Sigmoid colon (tissue), 7 donors: ENCODE results near the gene KLHDC3. TPM values are rescaled to one million over a fixed set of nuclear protein-coding genes. Genes with fewer than 3 reads are reported as not detected.

Experiments
- DNase-seq: peaks from one replicate; pipeline ENCODE4 v3.0.0-alpha.2; 2019
- H3K27ac ChIP-seq, 4 donors: fragments of 200-600 bp; sonication (generic); one replicate each; pipeline ENCODE4 v1.5.1; 2016 to 2019; ENCODE audit warnings: mild to moderate bottlenecking in 1 of 4
- H3K27me3 ChIP-seq, 3 donors: fragments of 200-600 bp; sonication (generic); one replicate each; pipeline ENCODE4 v1.5.1; 2019; ENCODE audit warnings: mild to moderate bottlenecking in 1 of 3
- H3K36me3 ChIP-seq, 4 donors: fragments of 200-600 bp; sonication (generic); one replicate each; pipeline ENCODE4 v1.5.1; 2016 to 2019
- H3K4me1 ChIP-seq, 4 donors: fragments of 200-600 bp; sonication (generic); one replicate each; pipeline ENCODE4 v1.5.1; 2017 to 2019
- H3K4me3 ChIP-seq, 4 donors: fragments of 200-600 bp; sonication (generic); one replicate each; pipeline ENCODE4 v1.5.1; 2017 to 2019; ENCODE audit warnings: mild to moderate bottlenecking in 2 of 4, moderate library complexity in 1 of 4
- H3K9me3 ChIP-seq, 4 donors: fragments of 200-600 bp in 3 of 4; sonication (generic) in 3 of 4; one replicate each; pipeline versions ENCODE4 v1.5.1 to v1.6.1; 2013 to 2019
- EP300 ChIP-seq, 4 donors: sonication (generic); formaldehyde crosslinking; IDR thresholded peaks; one replicate each; pipeline ENCODE4 v1.6.1; 2017; ENCODE audit warnings: antibody characterized with exemption in 4 of 4
- POLR2A ChIP-seq, 2 donors: fragments of 450-650 bp; IDR thresholded peaks; one replicate each; pipeline ENCODE4 v1.6.1; 2016; ENCODE audit warnings: antibody characterized with exemption in 2 of 2, mild to moderate bottlenecking in 2 of 2, moderate library complexity in 2 of 2
- POLR2AphosphoS5 ChIP-seq, 4 donors: sonication (generic); formaldehyde crosslinking; IDR thresholded peaks; one replicate each; pipeline ENCODE4 v1.6.1; 2017; ENCODE audit warnings: antibody characterized with exemption in 4 of 4
- WGBS, 2 donors: extraction: QIAGEN DNeasy Blood & Tissue Kit; methylation state at CpG; one replicate each; pipeline ENCODE4 v1.1.7; 2013; 5-methylcytosine and 5-hydroxymethylcytosine counted together
- intact Hi-C: fragments of 100-400 bp; cut with DNase I; formaldehyde crosslinking; loops from one replicate; pipeline ENCODE4 v1.15.1; 2023
- polyA plus RNA-seq, 3 donors: library from polyadenylated mRNA; stranded (reverse); fragments of 200-250 nt; gene quantifications; one replicate each; pipeline ENCODE4 v1.2.3, GENCODE V29; 2013
- total RNA-seq, 4 donors: library from RNA; depleted of rRNA; stranded (reverse); fragments of >200 nt; gene quantifications; one replicate each; pipeline ENCODE4 v1.1.0, GENCODE V29; 2016
- TF ChIP-seq, protein P1 (sequence below), 4 experiments: fragments of 450-650 bp in 3 of 4; fragments of 200-600 bp in 1 of 4; IDR thresholded peaks; one replicate each; pipeline ENCODE4 v1.5.1; 2016 to 2019; ENCODE audit warnings: antibody characterized with exemption in 4 of 4, mild to moderate bottlenecking in 3 of 4, moderate library complexity in 2 of 4
- donor health status: healthy with polysubstance abuse.
- donor health status: Bipolar disorder and iron deficiency.
- donor health status: healthy.

Gene KLHDC3
- total and polyA plus RNA-seq, 7 donors, result 64.3 to 158 (median 69.7) TPM

DNA sequence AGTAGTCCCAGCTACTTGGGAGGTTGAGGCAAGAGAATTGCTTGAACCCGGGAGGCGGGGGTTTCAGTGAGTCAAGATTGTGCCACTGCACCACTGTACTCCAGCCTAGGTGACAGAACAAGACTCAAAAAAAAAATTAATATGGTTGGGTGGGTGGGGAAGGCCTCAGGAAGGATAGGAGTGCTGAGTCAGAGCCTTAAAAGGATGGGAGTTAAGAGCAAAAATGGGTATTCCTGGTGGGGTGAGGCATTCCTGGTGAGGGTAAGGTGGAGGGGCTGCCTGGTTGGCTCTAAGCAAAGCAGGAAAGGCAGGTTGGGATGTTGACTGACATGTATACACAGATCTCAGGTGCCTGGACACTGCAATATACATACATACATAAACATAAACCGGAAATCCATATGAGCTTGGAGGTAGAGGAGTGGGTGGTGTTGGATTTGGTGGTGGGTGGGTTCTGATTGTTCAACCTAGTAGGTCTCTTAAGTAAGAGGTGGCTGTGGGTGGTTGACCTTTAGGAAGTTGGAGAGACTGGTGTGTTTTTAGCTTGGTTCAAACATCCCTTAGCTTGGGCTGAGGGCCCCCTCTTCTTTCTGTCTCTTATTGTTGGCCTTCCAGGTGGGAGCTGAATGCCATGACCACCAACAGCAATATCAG lies 6.1 kb downstream of the KLHDC3 start:
- Histone ChIP-seq H3K9me3 (no peaks in the 10 kb centered on the region), H3K4me1 (peaks cover 0 to 61% (median 48%) of the 10 kb centered on the region in 4 donors), H3K27ac (peak overlapping the region in 3 of 4 donors; percentile 81 to 96 (median 94)), H3K36me3 (peaks cover 24 to 42% (median 29%) of the 10 kb centered on the region in 4 donors), H3K27me3 (no peaks in the 10 kb centered on the region), H3K4me3 (no peak overlapping the region)
- intact Hi-C loops, result loop anchor here (2.0 kb wide), 1 partner anchor 33 kb away; the partner anchor contains the start of gene CUL7
- TF ChIP-seq, protein P1, sequence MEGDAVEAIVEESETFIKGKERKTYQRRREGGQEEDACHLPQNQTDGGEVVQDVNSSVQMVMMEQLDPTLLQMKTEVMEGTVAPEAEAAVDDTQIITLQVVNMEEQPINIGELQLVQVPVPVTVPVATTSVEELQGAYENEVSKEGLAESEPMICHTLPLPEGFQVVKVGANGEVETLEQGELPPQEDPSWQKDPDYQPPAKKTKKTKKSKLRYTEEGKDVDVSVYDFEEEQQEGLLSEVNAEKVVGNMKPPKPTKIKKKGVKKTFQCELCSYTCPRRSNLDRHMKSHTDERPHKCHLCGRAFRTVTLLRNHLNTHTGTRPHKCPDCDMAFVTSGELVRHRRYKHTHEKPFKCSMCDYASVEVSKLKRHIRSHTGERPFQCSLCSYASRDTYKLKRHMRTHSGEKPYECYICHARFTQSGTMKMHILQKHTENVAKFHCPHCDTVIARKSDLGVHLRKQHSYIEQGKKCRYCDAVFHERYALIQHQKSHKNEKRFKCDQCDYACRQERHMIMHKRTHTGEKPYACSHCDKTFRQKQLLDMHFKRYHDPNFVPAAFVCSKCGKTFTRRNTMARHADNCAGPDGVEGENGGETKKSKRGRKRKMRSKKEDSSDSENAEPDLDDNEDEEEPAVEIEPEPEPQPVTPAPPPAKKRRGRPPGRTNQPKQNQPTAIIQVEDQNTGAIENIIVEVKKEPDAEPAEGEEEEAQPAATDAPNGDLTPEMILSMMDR (IDR thresholded peaks at IDR 0.05), result no peak
- TF ChIP-seq POLR2AphosphoS5 (IDR thresholded peaks at IDR 0.05), result no peak
- 92 to 97% methylated on average over 3 of the region's 3 CpGs for WGBS, 2 donors
- DNase-seq, result no peak

DNA sequence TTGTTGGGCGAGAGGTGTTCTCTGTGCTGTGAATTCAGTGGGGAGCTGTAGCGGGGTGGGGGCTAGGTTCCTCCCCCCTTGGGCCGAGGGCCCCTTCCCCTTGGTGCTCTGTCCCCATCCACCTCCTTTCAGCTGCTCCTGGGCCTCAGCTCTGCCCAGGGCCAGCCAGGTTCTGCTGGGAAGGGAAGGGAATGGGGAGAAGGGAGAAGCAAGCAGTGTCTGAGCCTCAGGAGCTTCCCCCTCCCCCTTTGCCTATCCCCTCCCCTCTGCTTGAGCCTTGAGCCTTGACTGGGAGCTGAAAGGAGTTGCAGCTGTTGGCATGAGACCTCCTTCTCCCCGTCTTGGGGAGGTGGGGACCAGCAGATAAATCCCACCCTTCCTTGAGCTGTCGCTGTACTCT lies 6.8 kb downstream of the KLHDC3 start:
- intact Hi-C loops, result loop anchor here (2.0 kb wide), 1 partner anchor 32 kb away; the partner anchor contains the start of gene CUL7
- peaks cover 27 to 49% (median 35%) of the 10 kb centered on the region in 4 donors for H3K36me3 ChIP-seq

DNA sequence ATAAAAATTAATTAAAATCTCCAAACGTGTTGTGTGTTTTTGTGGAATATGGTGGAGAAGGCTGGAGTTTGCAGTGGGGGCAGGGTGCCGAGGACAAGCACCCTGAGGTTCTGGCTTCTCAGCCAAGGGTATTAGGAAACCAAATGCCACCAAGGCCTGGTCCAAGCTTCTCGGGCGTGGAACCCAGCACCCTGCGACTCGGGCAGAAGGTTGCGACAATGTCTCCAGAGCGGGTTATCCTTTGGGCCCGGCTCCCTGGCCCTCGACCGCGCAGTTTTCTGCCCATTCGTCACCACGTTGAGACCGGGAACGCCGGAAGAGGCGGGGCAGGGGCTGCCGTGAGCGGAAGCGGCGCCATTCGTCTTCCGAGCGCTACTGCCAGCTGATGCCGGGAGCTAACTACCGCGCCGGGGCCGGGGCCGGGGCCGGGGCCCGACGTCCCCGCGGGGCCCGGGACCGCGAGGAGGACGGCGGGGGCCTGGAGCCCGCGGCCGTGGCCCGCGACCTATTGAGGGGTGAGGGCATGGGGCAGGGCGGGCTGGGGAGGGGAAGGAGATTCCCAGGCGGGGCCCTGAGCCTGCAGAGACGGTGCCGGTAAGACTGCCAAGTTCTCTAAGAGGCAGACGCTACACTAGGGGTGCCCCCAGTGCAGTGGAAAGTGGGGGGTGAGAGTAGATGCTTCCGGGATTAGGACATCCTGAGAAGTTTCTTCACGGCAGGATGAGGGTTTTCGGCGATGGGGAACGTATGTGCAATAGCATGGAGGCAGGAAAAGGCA lies 7.4 kb downstream of the KLHDC3 start, which contains the start of gene RRP36:
TSS of gene RRP36 (plus strand) at position 354 of the 778 bp plus-strand sequence. CDS start at position 386, 32 bp downstream.
- Histone ChIP-seq H3K36me3 (peaks cover 32 to 55% (median 42%) of the 10 kb centered on the region in 4 donors), H3K9me3 (no peaks in the 10 kb centered on the region), H3K27ac (peak within 1 kb of the TSS; percentile 81 to 96 (median 89)), H3K4me3 (peak within 1 kb of the TSS; percentile 55 to 97 (median 78)), H3K27me3 (no peaks in the 10 kb centered on the region), H3K4me1 (peaks cover 0 to 48% (median 35%) of the 10 kb centered on the region in 4 donors)
- DNase-seq, result peak; percentile 86
- intact Hi-C loops, result loop anchor here (2.0 kb wide), 1 partner anchor 31 kb away; the partner anchor contains the start of gene CUL7
- TF ChIP-seq, protein P1 (IDR thresholded peaks at IDR 0.05), result no peak
- TF ChIP-seq POLR2A (IDR thresholded peaks at IDR 0.05), result peak in 1 of 2 donors; percentile 5
- peak; percentile 43 to 73 (median 65) for TF ChIP-seq POLR2AphosphoS5 (IDR thresholded peaks at IDR 0.05)
- 1% methylated on average over 56 of the region's 56 CpGs for WGBS, 2 donors

More for the DNA sequence above, 6.8 kb downstream of the KLHDC3 start:
- TF ChIP-seq, protein P1 (IDR thresholded peaks at IDR 0.05), result no peak
- TF ChIP-seq POLR2AphosphoS5 (IDR thresholded peaks at IDR 0.05) (no peak), EP300 (IDR thresholded peaks at IDR 0.05) (no peak), POLR2A (IDR thresholded peaks at IDR 0.05) (no peak)
- WGBS, 2 donors, result 59 to 60% methylated on average over 5 of the region's 5 CpGs
- H3K27ac ChIP-seq, result peak overlapping the region; percentile 81 to 96 (median 89)
- H3K27me3 ChIP-seq, result no peaks in the 10 kb centered on the region
- no peaks in the 10 kb centered on the region for H3K9me3 ChIP-seq
- DNase-seq, result no peak
- H3K4me1 ChIP-seq, result peaks cover 0 to 54% (median 42%) of the 10 kb centered on the region in 4 donors
- H3K4me3 ChIP-seq, result peak overlapping the region in 3 of 4 donors; percentile 76 to 97 (median 81)

DNA sequence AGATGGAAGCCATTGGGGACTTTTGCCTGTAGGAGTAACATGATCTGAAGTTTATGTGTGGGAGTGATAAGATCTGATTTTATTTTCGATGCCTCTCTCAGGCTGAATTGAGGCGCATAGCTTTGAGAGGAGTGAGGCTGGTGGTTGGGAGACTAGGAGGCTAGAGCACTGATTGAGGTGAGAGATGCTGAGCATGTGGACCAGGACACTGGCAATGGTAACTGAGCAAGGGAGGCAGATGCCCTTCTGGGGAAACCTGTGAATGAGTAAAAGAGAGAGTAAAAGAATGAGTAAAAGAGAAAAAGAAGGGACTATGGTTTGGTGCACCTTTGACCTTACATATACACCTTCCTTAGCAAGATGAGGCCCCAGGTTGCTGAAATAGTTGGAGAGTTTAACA lies 10.4 kb downstream of the KLHDC3 start:
- DNase-seq, result no peak
- Histone ChIP-seq H3K27me3 (no peaks in the 10 kb centered on the region), H3K27ac (no peak overlapping the region), H3K4me3 (no peak overlapping the region), H3K9me3 (no peaks in the 10 kb centered on the region), H3K36me3 (peaks cover 34 to 60% (median 53%) of the 10 kb centered on the region in 4 donors), H3K4me1 (peaks cover 0 to 34% (median 29%) of the 10 kb centered on the region in 4 donors)
- TF ChIP-seq POLR2AphosphoS5 (IDR thresholded peaks at IDR 0.05) (no peak), POLR2A (IDR thresholded peaks at IDR 0.05) (no peak), EP300 (IDR thresholded peaks at IDR 0.05) (no peak)
- TF ChIP-seq, protein P1 (IDR thresholded peaks at IDR 0.05), result no peak
- WGBS, 2 donors, result 88 to 92% methylated on average over 2 of the region's 2 CpGs
- intact Hi-C loops, result no loop called here
